Lower leg skin (tissue), 3 donors: ENCODE measurements around the gene WDR81.

Experiments
- POLR2A ChIP-seq, 2 donors: fragments of 450-650 bp; IDR thresholded peaks; one replicate each; pipeline ENCODE4 v1.6.1; 2016 to 2017; ENCODE audit warnings: antibody characterized with exemption in 2 of 2, mild to moderate bottlenecking in 1 of 2, moderate library complexity in 1 of 2
- TF ChIP-seq, protein P1 (sequence below), 3 donors: fragments of 450-650 bp; IDR thresholded peaks; one replicate each; pipeline ENCODE4 v1.5.1; 2016; ENCODE audit warnings: antibody characterized with exemption in 3 of 3, mild to moderate bottlenecking in 3 of 3, moderate library complexity in 2 of 3

DNA sequence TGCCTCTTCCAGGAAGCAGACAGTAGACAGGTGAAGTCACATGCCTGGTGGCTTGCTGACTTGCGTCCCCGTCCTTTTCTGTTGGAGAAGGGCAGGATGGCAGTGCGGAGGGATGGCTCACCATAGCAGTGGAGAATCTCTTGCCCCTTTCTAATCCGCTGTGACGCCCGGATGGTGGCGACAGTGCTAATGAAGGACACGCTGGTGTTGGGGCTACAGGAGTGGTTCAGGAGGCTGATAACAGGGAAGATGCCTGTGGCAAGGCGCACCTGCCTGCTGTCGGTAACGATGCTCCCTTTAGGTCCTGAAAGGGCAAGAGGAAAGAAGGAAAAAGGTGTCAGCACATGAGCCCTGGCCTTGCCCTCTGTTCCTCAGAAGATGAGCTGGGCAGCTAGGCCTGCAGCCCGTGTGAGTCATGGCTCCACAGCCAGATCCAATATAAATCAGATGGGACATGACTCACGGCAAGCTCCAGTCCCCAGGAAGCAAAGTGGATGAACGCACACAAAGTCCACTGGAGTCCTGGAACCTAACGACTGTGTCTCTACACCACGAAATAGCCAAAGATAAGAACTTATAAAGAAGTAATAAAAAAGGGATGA is 62.9 kb downstream of the WDR81 start:
- TF ChIP-seq, protein P1, sequence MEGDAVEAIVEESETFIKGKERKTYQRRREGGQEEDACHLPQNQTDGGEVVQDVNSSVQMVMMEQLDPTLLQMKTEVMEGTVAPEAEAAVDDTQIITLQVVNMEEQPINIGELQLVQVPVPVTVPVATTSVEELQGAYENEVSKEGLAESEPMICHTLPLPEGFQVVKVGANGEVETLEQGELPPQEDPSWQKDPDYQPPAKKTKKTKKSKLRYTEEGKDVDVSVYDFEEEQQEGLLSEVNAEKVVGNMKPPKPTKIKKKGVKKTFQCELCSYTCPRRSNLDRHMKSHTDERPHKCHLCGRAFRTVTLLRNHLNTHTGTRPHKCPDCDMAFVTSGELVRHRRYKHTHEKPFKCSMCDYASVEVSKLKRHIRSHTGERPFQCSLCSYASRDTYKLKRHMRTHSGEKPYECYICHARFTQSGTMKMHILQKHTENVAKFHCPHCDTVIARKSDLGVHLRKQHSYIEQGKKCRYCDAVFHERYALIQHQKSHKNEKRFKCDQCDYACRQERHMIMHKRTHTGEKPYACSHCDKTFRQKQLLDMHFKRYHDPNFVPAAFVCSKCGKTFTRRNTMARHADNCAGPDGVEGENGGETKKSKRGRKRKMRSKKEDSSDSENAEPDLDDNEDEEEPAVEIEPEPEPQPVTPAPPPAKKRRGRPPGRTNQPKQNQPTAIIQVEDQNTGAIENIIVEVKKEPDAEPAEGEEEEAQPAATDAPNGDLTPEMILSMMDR (IDR thresholded peaks at IDR 0.05) = no peak
- TF ChIP-seq POLR2A (IDR thresholded peaks at IDR 0.05) = no peak
